Heart left ventricle (tissue), 16 donors: Measurements from ENCODE around the gene INO80E. TPM values are rescaled to one million over a fixed set of nuclear protein-coding genes. Genes with fewer than 3 reads are reported as not detected.
"Not testable (repeated sequence)": the region's sequence is repeated elsewhere in the genome, so short reads cannot be mapped to it uniquely, and the experiment has no call there.

ENCODE experiments used
- ATAC-seq, 4 donors: fragments of 200-7000 bp; cut with Tn5 transposase; one replicate each; pipeline ENCODE4 v1.9.1; 2020 to 2022; ENCODE audit warnings: moderate library complexity in 4 of 4, mild to moderate bottlenecking in 3 of 4, moderate number of reproducible peaks in 1 of 4
- DNase-seq, 5 donors: peaks; one replicate each; pipeline ENCODE4 v3.0.0-alpha.2; 2020
- H3K27ac ChIP-seq, 12 donors: fragments of 200-600 bp; sonication (generic) in 4 of 12; one replicate each; pipeline versions ENCODE4 v1.5.0 to v1.8.0; 2016 to 2022; ENCODE audit warnings: mild to moderate bottlenecking in 2 of 12
- H3K27me3 ChIP-seq, 9 donors: fragments of 200-600 bp; sonication (generic) in 2 of 9; one replicate each; pipeline versions ENCODE4 v1.5.1 to v1.8.0; 2016 to 2022; ENCODE audit warnings: mild to moderate bottlenecking in 3 of 9
- H3K36me3 ChIP-seq, 9 donors: fragments of 200-600 bp; sonication (generic) in 2 of 9; one replicate each; pipeline versions ENCODE4 v1.5.0 to v1.8.0; 2018 to 2022; ENCODE audit warnings: mild to moderate bottlenecking in 2 of 9
- H3K4me1 ChIP-seq, 12 donors: fragments of 200-600 bp; sonication (generic) in 4 of 12; one replicate each; pipeline versions ENCODE4 v1.5.0 to v1.8.0; 2016 to 2022; ENCODE audit warnings: mild to moderate bottlenecking in 3 of 12
- H3K4me3 ChIP-seq, 12 donors: fragments of 200-600 bp; sonication (generic) in 4 of 12; one replicate each; pipeline versions ENCODE4 v1.5.0 to v1.8.0; 2017 to 2022; ENCODE audit warnings: mild to moderate bottlenecking in 9 of 12, moderate library complexity in 4 of 12
- H3K9me3 ChIP-seq, 12 donors: fragments of 200-600 bp; sonication (generic) in 4 of 12; one replicate each; pipeline versions ENCODE4 v1.5.0 to v1.8.0; 2016 to 2022; ENCODE audit warnings: mild to moderate bottlenecking in 1 of 12
- POLR2A ChIP-seq, 2 donors: fragments of 450-650 bp; IDR thresholded peaks; one replicate each; pipeline ENCODE4 v1.6.1; 2017; ENCODE audit warnings: antibody characterized with exemption in 2 of 2, mild to moderate bottlenecking in 2 of 2, moderate library complexity in 2 of 2
- WGBS, 4 donors: extraction: QIAGEN DNeasy Blood & Tissue Kit in 2 of 4; methylation state at CpG; one replicate each; pipeline versions ENCODE4 v1.1.5 to v1.1.7; 2013 to 2018; 5-methylcytosine and 5-hydroxymethylcytosine counted together
- intact Hi-C, 10 donors: fragments of 100-400 bp; cut with DNase I; formaldehyde crosslinking; loops; one replicate each; pipeline versions ENCODE4 v1.11.1 to v1.14.2; 2022
- polyA plus RNA-seq, 2 donors: library from polyadenylated mRNA; stranded (reverse); fragments of 200-250 nt; gene quantifications; one replicate each; pipeline ENCODE4 v1.2.3, GENCODE V29; 2013
- total RNA-seq, 9 donors: library from RNA; depleted of rRNA in 2 of 9; stranded (reverse); fragments of >200 nt in 2 of 9; fragmentation: NEBNext Ultra II Directional in 3 of 9; extraction: Animal tissue kit (Norgen Biotek cat#: 25700) in 3 of 9; gene quantifications; one replicate each; pipeline versions ENCODE4 v1.1.0 to v1.2.4, GENCODE V29; 2016 to 2023
- TF ChIP-seq, protein P1 (sequence below), 12 donors: fragments of 200-600 bp; sonication (generic) in 4 of 12; IDR thresholded peaks; one replicate each; pipeline versions ENCODE4 v1.5.0 to v1.8.0; 2018 to 2022; ENCODE audit warnings: antibody characterized with exemption in 12 of 12, mild to moderate bottlenecking in 5 of 12
- donor health status: ischemic (EF 13 %, LVEDD 7.1; RV severe dilation, severe dysfunction).
- donor health status: healthy with polysubstance abuse.
- donor health status: DM: no; HTN: yes; CAD: no.
- donor health status: DM: no; HTN: no; CAD: no.
- donor health status: ischemic (EF 25% LVEDD 6.9; RV normal size, moderate dysfunction).
- donor health status: ischemic (EF 25% LVEDD 5.7; RV mildly dilated, moderate dysfunction).
- donor health status: healthy.
- donor health status: DM: yes; HTN: yes; CAD: no.
- donor health status: ischemic (EF 35%, LVEDD 5.7; RV mildly dilated, moderate dysfunction).
- donor health status: nonischemic (EF 11% LVEDD 7.7; RV severe dilation, severe dysfunction).
- donor health status: DM: yes; HTN: yes; CAD: no.
- donor health status: PGD.
- donor health status: ischemic (EF 29% LVEDD 5.4; RV normal size, mild dysfunction).
- donor health status: nonischemic (EF 23%, LVEDD 6.1; RV moderate dilation, normal function).

The INO80E gene
- total and polyA plus RNA-seq, 11 donors, result 27.6 to 71.5 (median 33.9) TPM

DNA sequence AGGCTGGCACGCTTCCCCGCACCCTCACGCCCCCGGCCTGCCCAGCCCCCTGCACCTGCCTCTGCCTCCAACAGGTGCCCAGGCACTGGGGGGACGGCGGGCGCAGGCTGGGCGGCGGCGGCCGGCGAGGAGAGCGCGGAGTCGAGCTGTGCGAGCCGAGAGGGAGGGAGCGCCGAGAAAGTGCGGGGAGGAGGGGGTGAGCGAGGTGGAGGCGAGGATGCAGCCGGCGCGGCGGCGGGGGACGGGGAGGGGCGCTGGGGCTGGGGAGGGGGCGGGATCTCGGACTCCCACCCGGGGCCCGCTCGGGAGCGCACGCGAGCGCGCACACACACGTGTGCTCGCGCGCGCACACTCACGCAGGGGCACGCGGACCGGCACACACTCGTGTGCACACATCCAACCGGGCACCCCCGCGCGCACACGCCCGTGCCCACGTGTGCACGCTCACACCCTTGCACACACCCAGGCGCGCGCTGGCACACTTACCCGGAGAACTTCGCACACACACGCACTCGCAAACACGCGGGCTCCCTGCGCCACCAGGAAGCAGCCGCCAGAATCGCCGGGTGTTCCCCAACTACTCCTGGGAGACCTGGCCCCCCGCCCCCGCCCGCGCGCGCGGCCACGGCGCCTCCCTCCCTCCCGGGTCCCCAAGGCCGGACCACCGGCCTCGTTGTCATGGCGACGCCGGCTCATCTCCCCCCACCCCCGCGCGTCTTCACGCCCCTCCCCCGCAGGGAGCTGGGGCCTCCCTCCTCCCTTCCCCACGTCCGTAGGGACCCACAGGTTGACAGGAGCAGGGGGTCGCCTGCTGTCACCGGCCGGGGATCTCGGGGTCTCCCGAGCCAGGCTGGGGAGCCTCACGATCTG lies 15.0 kb downstream of the INO80E start, which contains the start of gene DOC2A:
Gene DOC2A, minus strand, starts transcription at position 184 of the 870 bp plus-strand sequence. CDS start 805 bp downstream, outside the sequence.
- peaks cover 20 to 44% (median 41%) of the 10 kb centered on the region in 9 donors for H3K27me3 ChIP-seq
- peaks cover 2 to 24% (median 12%) of the 10 kb centered on the region in 12 donors for H3K4me1 ChIP-seq
- intact Hi-C loops, result no loop called here
- 0 to 8% (median 1%) methylated on average over 7 to 99 of the region's 99 CpGs for WGBS, 4 donors
- peak in 2 of 5 donors; percentile 18 for DNase-seq
- H3K9me3 ChIP-seq, result no peaks in the 10 kb centered on the region
- H3K27ac ChIP-seq, result no peak within 1 kb of the TSS
- peak within 1 kb of the TSS; percentile 23 to 52 (median 40) for H3K4me3 ChIP-seq
- TF ChIP-seq, protein P1, sequence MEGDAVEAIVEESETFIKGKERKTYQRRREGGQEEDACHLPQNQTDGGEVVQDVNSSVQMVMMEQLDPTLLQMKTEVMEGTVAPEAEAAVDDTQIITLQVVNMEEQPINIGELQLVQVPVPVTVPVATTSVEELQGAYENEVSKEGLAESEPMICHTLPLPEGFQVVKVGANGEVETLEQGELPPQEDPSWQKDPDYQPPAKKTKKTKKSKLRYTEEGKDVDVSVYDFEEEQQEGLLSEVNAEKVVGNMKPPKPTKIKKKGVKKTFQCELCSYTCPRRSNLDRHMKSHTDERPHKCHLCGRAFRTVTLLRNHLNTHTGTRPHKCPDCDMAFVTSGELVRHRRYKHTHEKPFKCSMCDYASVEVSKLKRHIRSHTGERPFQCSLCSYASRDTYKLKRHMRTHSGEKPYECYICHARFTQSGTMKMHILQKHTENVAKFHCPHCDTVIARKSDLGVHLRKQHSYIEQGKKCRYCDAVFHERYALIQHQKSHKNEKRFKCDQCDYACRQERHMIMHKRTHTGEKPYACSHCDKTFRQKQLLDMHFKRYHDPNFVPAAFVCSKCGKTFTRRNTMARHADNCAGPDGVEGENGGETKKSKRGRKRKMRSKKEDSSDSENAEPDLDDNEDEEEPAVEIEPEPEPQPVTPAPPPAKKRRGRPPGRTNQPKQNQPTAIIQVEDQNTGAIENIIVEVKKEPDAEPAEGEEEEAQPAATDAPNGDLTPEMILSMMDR (IDR thresholded peaks at IDR 0.05), result no peak
- no peak for TF ChIP-seq POLR2A (IDR thresholded peaks at IDR 0.05)
- H3K36me3 ChIP-seq, result no peaks in the 10 kb centered on the region
- ATAC-seq, result no peak

DNA sequence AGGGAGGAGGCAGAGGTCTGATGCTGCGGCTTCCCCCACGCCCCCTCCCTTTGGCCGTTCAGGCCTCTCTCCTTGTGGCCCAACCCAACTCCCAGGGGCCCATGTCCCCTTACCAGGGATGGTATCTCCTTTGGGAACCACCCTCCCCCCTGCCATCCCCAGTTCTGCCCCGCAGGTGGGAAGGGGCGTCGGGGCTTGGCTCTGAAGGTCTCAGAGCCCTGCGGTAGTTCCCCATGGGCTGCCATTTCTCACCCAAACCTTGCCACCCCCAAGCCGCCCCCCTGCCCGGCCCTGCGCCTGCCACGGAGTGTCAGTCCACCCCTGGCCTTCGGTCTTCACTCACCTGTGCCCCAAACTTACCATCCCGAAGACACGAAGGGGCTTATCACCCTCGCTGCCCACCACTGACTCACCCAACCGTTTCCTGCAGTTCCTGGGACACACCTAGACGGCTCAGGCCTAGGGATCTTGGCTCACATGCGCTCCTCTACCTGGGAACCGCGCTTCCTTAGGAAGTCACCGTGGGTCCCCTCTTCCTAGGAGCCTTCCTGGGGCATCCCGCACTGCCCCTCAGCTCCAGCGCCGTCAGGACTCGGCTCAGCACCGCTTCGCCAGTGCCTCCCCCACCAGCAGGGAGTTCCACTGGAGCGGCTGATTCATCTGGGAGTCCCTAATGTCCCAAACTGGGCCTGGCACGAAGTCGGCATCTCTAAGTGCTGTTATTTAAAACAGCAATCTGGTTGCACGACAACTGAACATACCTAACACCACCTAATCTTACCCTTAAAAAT lies 15.9 kb downstream of the INO80E start:
- Histone ChIP-seq H3K9me3 (no peaks in the 10 kb centered on the region), H3K36me3 (no peaks in the 10 kb centered on the region), H3K27ac (no peak overlapping the region), H3K4me1 (peaks cover 2 to 24% (median 12%) of the 10 kb centered on the region in 12 donors), H3K4me3 (peak overlapping the region in 4 of 12 donors; percentile 35 to 48 (median 44)), H3K27me3 (peaks cover 20 to 44% (median 41%) of the 10 kb centered on the region in 9 donors)
- DNase-seq (no peak), ATAC-seq (no peak)
- intact Hi-C loops, result no loop called here
- TF ChIP-seq, protein P1 (IDR thresholded peaks at IDR 0.05), result no peak
- no peak for TF ChIP-seq POLR2A (IDR thresholded peaks at IDR 0.05)
- WGBS, 4 donors, result 11 to 24% (median 16%) methylated on average over 21 to 31 of the region's 31 CpGs

DNA sequence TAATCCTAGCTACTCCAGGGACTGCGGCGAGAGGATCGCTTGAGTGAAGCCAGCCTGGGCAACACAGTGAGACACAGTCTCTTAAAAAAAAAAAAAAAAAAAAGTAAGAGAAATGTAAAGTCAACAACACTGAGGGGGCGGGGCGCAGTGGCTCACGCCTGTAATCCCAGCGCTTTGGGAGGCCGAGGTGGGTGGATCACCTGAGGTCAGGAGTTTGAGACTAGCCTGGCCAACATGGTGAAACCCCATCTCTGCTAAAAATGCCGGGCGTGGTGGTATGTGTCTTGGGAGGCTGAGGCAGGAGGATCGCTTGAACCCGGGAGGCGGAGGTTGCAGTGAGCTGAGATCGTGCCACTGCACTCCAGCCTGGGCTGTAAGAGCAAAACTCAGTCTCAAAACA lies 16.6 kb downstream of the INO80E start:
- DNase-seq, H3K27ac ChIP-seq, H3K4me3 ChIP-seq, ATAC-seq, H3K9me3 ChIP-seq, intact Hi-C loops, H3K36me3 ChIP-seq: not testable (repeated sequence)
- WGBS, 4 donors, result 82 to 85% (median 82%) methylated on average over 14 of the region's 14 CpGs
- Histone ChIP-seq H3K27me3 (peaks cover 20 to 44% (median 41%) of the 10 kb centered on the region in 9 donors), H3K4me1 (peaks cover 2 to 24% (median 12%) of the 10 kb centered on the region in 12 donors)

DNA sequence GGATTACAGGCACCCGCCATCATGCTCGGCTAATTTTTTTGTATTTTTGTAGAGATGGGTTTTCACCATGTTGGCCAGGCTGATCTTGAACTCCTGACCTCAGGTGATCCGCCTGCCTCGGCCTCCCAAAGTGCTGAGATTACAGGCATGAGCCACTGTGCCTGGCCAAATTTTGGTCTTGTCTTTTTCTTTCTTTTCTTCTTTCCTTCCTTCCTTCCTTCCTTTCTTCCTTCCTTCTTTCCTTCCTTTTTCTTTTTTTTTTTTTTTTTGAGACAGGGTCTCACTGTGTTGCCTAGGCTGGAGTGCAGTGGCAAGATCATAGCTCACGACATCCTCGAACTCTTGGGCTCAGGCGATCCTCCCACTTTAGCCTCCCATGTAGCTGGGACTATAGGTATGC lies 19.4 kb downstream of the INO80E start:
- H3K9me3 ChIP-seq, H3K27ac ChIP-seq, H3K36me3 ChIP-seq, ATAC-seq, intact Hi-C loops, DNase-seq, H3K4me3 ChIP-seq: not testable (repeated sequence)
- Histone ChIP-seq H3K4me1 (peaks cover 2 to 18% (median 11%) of the 10 kb centered on the region in 12 donors), H3K27me3 (peaks cover 4 to 24% (median 18%) of the 10 kb centered on the region in 9 donors)
- 87 to 89% (median 88%) methylated on average over 7 of the region's 7 CpGs for WGBS, 4 donors
